Measurements from ENCODE around the gene RMDN2.
"Not testable (repeated sequence)": the region's sequence is repeated elsewhere in the genome, so short reads cannot be mapped to it uniquely, and the experiment has no call there.

Gene RMDN2

GRCh38 chr2:37997629-37998028 is 72.5 kb downstream of the RMDN2 start:
- DNase-seq: no peak

- DNase-seq: no peak
Observed at GRCh38 chr2:38000485-38001222, 75.6 kb downstream of the RMDN2 start.

GRCh38 chr2:38010187-38010586 is 85.1 kb downstream of the RMDN2 start:
- DNase-seq: not testable (repeated sequence)

- DNase-seq: no peak
Observed at GRCh38 chr2:38010995-38011394, 85.9 kb downstream of the RMDN2 start.

GRCh38 chr2:38013158-38013752 is 88.2 kb downstream of the RMDN2 start:
- DNase-seq: no peak

GRCh38 chr2:38016219-38016618 is 91.1 kb downstream of the RMDN2 start:
- no peak for DNase-seq

- DNase-seq: no peak
Observed at GRCh38 chr2:38017836-38018235, 92.7 kb downstream of the RMDN2 start.

GRCh38 chr2:38020359-38021069 is 95.4 kb downstream of the RMDN2 start:
- DNase-seq: not testable (repeated sequence)

GRCh38 chr2:38021589-38021988 is 96.5 kb downstream of the RMDN2 start:
- DNase-seq: no peak

- DNase-seq: no peak
Observed at GRCh38 chr2:38026846-38027245, 101.8 kb downstream of the RMDN2 start.

GRCh38 chr2:38028829-38029228 is 103.7 kb downstream of the RMDN2 start:
- no peak for DNase-seq

GRCh38 chr2:38029512-38029911 is 104.4 kb downstream of the RMDN2 start:
- DNase-seq: no peak

GRCh38 chr2:38030635-38031355 is 105.7 kb downstream of the RMDN2 start:
- DNase-seq: no peak

- no peak for DNase-seq
Observed at GRCh38 chr2:38032946-38033345, 107.9 kb downstream of the RMDN2 start.

GRCh38 chr2:38033646-38034045 is 108.6 kb downstream of the RMDN2 start:
- DNase-seq: no peak

- DNase-seq: no peak
Observed at GRCh38 chr2:38035968-38036367, 110.9 kb downstream of the RMDN2 start.

- no peak for DNase-seq
Observed at GRCh38 chr2:38037325-38037724, 112.2 kb downstream of the RMDN2 start.

- DNase-seq: no peak
Observed at GRCh38 chr2:38037757-38038621, 112.9 kb downstream of the RMDN2 start.

- DNase-seq: no peak
Observed at GRCh38 chr2:38038682-38039081, 113.6 kb downstream of the RMDN2 start.

GRCh38 chr2:38039121-38039910 is 114.2 kb downstream of the RMDN2 start:
- no peak for DNase-seq

GRCh38 chr2:38045811-38046210 is 120.7 kb downstream of the RMDN2 start:
- no peak for DNase-seq

- no peak for DNase-seq
Observed at GRCh38 chr2:38056216-38056615, 131.1 kb downstream of the RMDN2 start.

Measured in bone marrow (tissue), 2 donors.